HG03280 (cell line): Measurements from ENCODE around the gene TMEM141.
A peak's percentile ranks its signal among the peaks of the same experiment; 100 is the strongest.

Source experiments
- ATAC-seq: cut with Tn5 transposase; IDR thresholded peaks from one replicate; pipeline ENCODE4 v1.9.1; 2021; ENCODE audit warnings: mild to moderate bottlenecking, moderate library complexity; ENCODE audit not compliant: unreplicated experiment

Gene TMEM141

GRCh38 chr9:136790640-136791515 lies at the start of gene TMEM141:
TSS of gene TMEM141 (plus strand) at chr9:136791344. CDS start at chr9:136791371, 27 bp downstream.
- peak; percentile 87 for ATAC-seq

- no peak for ATAC-seq
Measured at GRCh38 chr9:136741883-136742571, 49.1 kb upstream of the TMEM141 start.

- ATAC-seq, result no peak
Measured at GRCh38 chr9:136742591-136743391, 48.4 kb upstream of the TMEM141 start, which contains the start of gene LCN10. TSS of gene LCN10 (minus strand) at chr9:136742940. CDS start at chr9:136742903, 37 bp downstream.

- no peak for ATAC-seq
Measured at GRCh38 chr9:136743639-136744211, 47.4 kb upstream of the TMEM141 start.

- no peak for ATAC-seq
Measured at GRCh38 chr9:136744773-136745172, 46.4 kb upstream of the TMEM141 start.

GRCh38 chr9:136745389-136746154 lies 45.6 kb upstream of the TMEM141 start:
- ATAC-seq, result no peak

GRCh38 chr9:136746155-136746490 lies 45.0 kb upstream of the TMEM141 start:
- no peak for ATAC-seq

GRCh38 chr9:136746621-136747020 lies 44.5 kb upstream of the TMEM141 start:
- ATAC-seq, result no peak

GRCh38 chr9:136747161-136748060 lies 43.7 kb upstream of the TMEM141 start:
- no peak for ATAC-seq

- no peak for ATAC-seq
Measured at GRCh38 chr9:136748201-136748600, 42.9 kb upstream of the TMEM141 start, which contains the start of gene LCN6. TSS of gene LCN6 (minus strand) at chr9:136748525. CDS start at chr9:136748483, 42 bp downstream.

- no peak for ATAC-seq
Measured at GRCh38 chr9:136748666-136749611, 42.2 kb upstream of the TMEM141 start.

GRCh38 chr9:136750526-136750925 lies 40.6 kb upstream of the TMEM141 start:
- ATAC-seq, result no peak

GRCh38 chr9:136751244-136751643 lies 39.9 kb upstream of the TMEM141 start:
- ATAC-seq, result no peak

- no peak for ATAC-seq
Measured at GRCh38 chr9:136751814-136752213, 39.3 kb upstream of the TMEM141 start.

GRCh38 chr9:136753371-136754058 lies 37.6 kb upstream of the TMEM141 start:
- no peak for ATAC-seq

- no peak for ATAC-seq
Measured at GRCh38 chr9:136754059-136754572, 37.0 kb upstream of the TMEM141 start.
